ENCODE results near the gene LAMA2. TPM values are rescaled to one million over a fixed set of nuclear protein-coding genes. Genes with fewer than 3 reads are reported as not detected.

Gene LAMA2
- total RNA-seq, 1 experiment from 2014 or later: 4.2 TPM

- Histone ChIP-seq H2BK12ac (ENCODE audit: insufficient read length, low read depth, low read length) (peak overlapping the region; percentile 20), H3K9ac (ENCODE audit: extremely low read depth, insufficient read length, low read length) (no peak overlapping the region), H3K23ac (ENCODE audit: insufficient read length, low read depth, low read length) (no peak overlapping the region), H3K79me2 (ENCODE audit: insufficient read depth, low read length) (no peaks in the 10 kb centered on the region), H3K4ac (ENCODE audit: low read depth, low read length) (no peak overlapping the region), H3K9me3 (ENCODE audit: control insufficient read depth, low read depth, low read length) (no peaks in the 10 kb centered on the region), H3K27ac (ENCODE audit: insufficient read length, low read depth, low read length) (no peak overlapping the region), H3K14ac (ENCODE audit: insufficient read depth, low read length) (no peak overlapping the region), H2AK5ac (ENCODE audit: insufficient read length, low read length) (no peak overlapping the region), H4K8ac (replicated peaks; ENCODE audit: insufficient read length, low read depth, low read length) (no peak overlapping the region), H2BK15ac (ENCODE audit: low read depth, low read length) (no peak overlapping the region), H3K23me2 (ENCODE audit: insufficient read length, low read depth, low read length, poor library complexity, severe bottlenecking) (no peaks in the 10 kb centered on the region), H2AFZ (ENCODE audit: low read length) (peak overlapping the region; percentile 40), H2BK20ac (ENCODE audit: low read depth, low read length, poor library complexity, severe bottlenecking) (peak overlapping the region; percentile 45), H2BK120ac (ENCODE audit: low read depth, low read length, poor library complexity, severe bottlenecking) (no peak overlapping the region), H4K91ac (ENCODE audit: insufficient read length, low read depth, low read length) (no peak overlapping the region), H3K4me2 (ENCODE audit: insufficient read depth, insufficient read length, low read length) (no peak overlapping the region), H3T11ph (ENCODE audit: low read length) (no peak overlapping the region), H4K20me1 (ENCODE audit: control insufficient read depth, insufficient read depth, insufficient read length) (no peaks in the 10 kb centered on the region), H4K5ac (ENCODE audit: insufficient read length, low read depth, low read length) (no peak overlapping the region), H3K18ac (ENCODE audit: insufficient read length, low read depth, low read length) (no peak overlapping the region), H3K79me1 (ENCODE audit: insufficient read depth, low read depth, low read length, poor library complexity, severe bottlenecking) (no peaks in the 10 kb centered on the region), H3K56ac (ENCODE audit: insufficient read length, low read depth, low read length) (no peak overlapping the region), H2BK5ac (ENCODE audit: insufficient read length, low read length) (no peak overlapping the region), H3K27me3 (ENCODE audit: insufficient read depth, low read length) (no peaks in the 10 kb centered on the region), H3K4me1 (ENCODE audit: insufficient read depth, low read length) (0 out of 2 replicates have a peak, but pooled peaks cover 2% of the 10 kb centered on the region)
- H3K36me3 Mint-ChIP-seq (ENCODE audit: insufficient read depth in 1 of 3, low read depth in 3 of 3): no peaks in the 10 kb centered on the region
- H3K9me3 Mint-ChIP-seq: no peaks in the 10 kb centered on the region
- no CpG with 5 or more reads among the region's 3 CpGs for WGBS (ENCODE audit: extremely low coverage, insufficient read length, low lambda C conversion rate)
- no peak for DNase-seq
- peaks cover 28 to 34% of the 10 kb centered on the region in 2 experiments for H3K4me1 Mint-ChIP-seq
- no peaks in the 10 kb centered on the region for H3K27me3 Mint-ChIP-seq (ENCODE audit: low read depth)
- H3K27ac Mint-ChIP-seq: peak overlapping the region in 2 of 3 experiments; percentile 20 to 56; a peak in 1 of 7 replicates
- no peak overlapping the region for H3K4me3 Mint-ChIP-seq
- no peak for TF ChIP-seq CTCF (conservative IDR thresholded peaks at IDR 0.05)
Observed at GRCh38 chr6:128952902-128953301, 70.0 kb downstream of the LAMA2 start.
